GM18868 (cell line): ENCODE data around the gene RFX7.

Source experiments
- ATAC-seq: cut with Tn5 transposase; IDR thresholded peaks from one replicate; pipeline ENCODE4 v1.9.1; 2021; ENCODE audit warnings: mild to moderate bottlenecking, moderate library complexity; ENCODE audit not compliant: unreplicated experiment

The RFX7 gene

GRCh38 chr15:56148064-56148463 is 95.6 kb downstream of the RFX7 start:
- no peak for ATAC-seq

GRCh38 chr15:56146756-56147155 is 96.9 kb downstream of the RFX7 start:
- no peak for ATAC-seq

- no peak for ATAC-seq
Observed at GRCh38 chr15:56128081-56128480, 115.6 kb downstream of the RFX7 start.

- ATAC-seq = no peak
Observed at GRCh38 chr15:56126409-56126808, 117.3 kb downstream of the RFX7 start.

GRCh38 chr15:56124391-56124790 is 119.3 kb downstream of the RFX7 start:
- ATAC-seq = no peak

- ATAC-seq = no peak
Observed at GRCh38 chr15:56105855-56106254, 137.8 kb downstream of the RFX7 start.

- ATAC-seq = no peak
Observed at GRCh38 chr15:56102441-56102840, 141.2 kb downstream of the RFX7 start.

GRCh38 chr15:56099311-56099710 is 144.4 kb downstream of the RFX7 start:
- ATAC-seq = no peak

- ATAC-seq = no peak
Observed at GRCh38 chr15:56098195-56098863, 145.3 kb downstream of the RFX7 start.

GRCh38 chr15:56095406-56095805 is 148.3 kb downstream of the RFX7 start:
- no peak for ATAC-seq

GRCh38 chr15:56094171-56094570 is 149.5 kb downstream of the RFX7 start:
- no peak for ATAC-seq

- no peak for ATAC-seq
Observed at GRCh38 chr15:56088389-56088788, 155.3 kb downstream of the RFX7 start.

- no peak for ATAC-seq
Observed at GRCh38 chr15:56086566-56086965, 157.1 kb downstream of the RFX7 start.

GRCh38 chr15:56082263-56082761 is 161.4 kb downstream of the RFX7 start:
- no peak for ATAC-seq

- no peak for ATAC-seq
Observed at GRCh38 chr15:56077081-56077480, 166.6 kb downstream of the RFX7 start.

- ATAC-seq = no peak
Observed at GRCh38 chr15:56076640-56077039, 167.0 kb downstream of the RFX7 start.

GRCh38 chr15:56074481-56075265 is 169.0 kb downstream of the RFX7 start:
- ATAC-seq = no peak

- ATAC-seq = no peak
Observed at GRCh38 chr15:56064152-56064551, 179.5 kb downstream of the RFX7 start.

- ATAC-seq = no peak
Observed at GRCh38 chr15:56059716-56060115, 184.0 kb downstream of the RFX7 start.

- no peak for ATAC-seq
Observed at GRCh38 chr15:56058986-56059385, 184.7 kb downstream of the RFX7 start.

- ATAC-seq = no peak
Observed at GRCh38 chr15:56056626-56057025, 187.1 kb downstream of the RFX7 start.

GRCh38 chr15:56053046-56053400 is 190.7 kb downstream of the RFX7 start:
- ATAC-seq = peak; percentile 16
